Lung (tissue), 12 donors: ENCODE data around the gene TCEA3. TPM values are rescaled to one million over a fixed set of nuclear protein-coding genes. Genes with fewer than 3 reads are reported as not detected.

Source experiments
- ATAC-seq: fragments of 200-7000 bp; cut with Tn5 transposase; one replicate; pipeline ENCODE4 v1.9.1; 2020; ENCODE audit warnings: moderate number of reproducible peaks; ENCODE audit not compliant: insufficient read depth, low FRiP score
- DNase-seq, 3 donors: peaks; one replicate each; pipeline ENCODE4 v3.0.0-alpha.2; 2013 to 2017
- H3K27ac ChIP-seq, 2 donors: one replicate each; pipeline ENCODE4 v1.5.1; 2013; ENCODE audit warnings: mild to moderate bottlenecking in 2 of 2, moderate library complexity in 2 of 2, control low read depth in 1 of 2, inconsistent platforms in 1 of 2, low read depth in 1 of 2, low read length in 1 of 2
- H3K27me3 ChIP-seq, 3 donors: one replicate each; pipeline ENCODE4 v1.5.1; 2013; ENCODE audit warnings: low read length in 2 of 3; ENCODE audit not compliant: control insufficient read depth in 3 of 3, insufficient read depth in 3 of 3
- H3K36me3 ChIP-seq, 4 donors: one replicate each; pipeline ENCODE4 v1.5.1; 2013; ENCODE audit warnings: low read length in 4 of 4, mild to moderate bottlenecking in 1 of 4, moderate library complexity in 1 of 4; ENCODE audit not compliant: control insufficient read depth in 4 of 4, insufficient read depth in 4 of 4
- H3K4me1 ChIP-seq, 5 donors: one replicate each; pipeline ENCODE4 v1.5.1; 2013; ENCODE audit warnings: low read length in 5 of 5, mild to moderate bottlenecking in 2 of 5, moderate library complexity in 1 of 5; ENCODE audit not compliant: control insufficient read depth in 5 of 5, insufficient read depth in 5 of 5
- H3K4me3 ChIP-seq: one replicate; pipeline ENCODE4 v1.5.1; 2013; ENCODE audit warnings: mild to moderate bottlenecking, control low read depth, moderate library complexity
- H3K9ac ChIP-seq, 2 donors: one replicate each; pipeline ENCODE4 v1.5.1; 2013; ENCODE audit warnings: low read length in 2 of 2, control low read depth in 1 of 2; ENCODE audit not compliant: insufficient read depth in 1 of 2
- H3K9me3 ChIP-seq, 4 donors: one replicate each; pipeline ENCODE4 v1.5.1; 2013; ENCODE audit warnings: low read length in 3 of 4, mild to moderate bottlenecking in 1 of 4, moderate library complexity in 1 of 4; ENCODE audit not compliant: control insufficient read depth in 4 of 4, insufficient read depth in 3 of 4
- WGBS, 2 donors: extraction: QIAGEN DNeasy Blood & Tissue Kit; methylation state at CpG; one replicate each; pipeline ENCODE4 v1.1.7; 2013; 5-methylcytosine and 5-hydroxymethylcytosine counted together
- polyA plus RNA-seq, 2 donors: library from polyadenylated mRNA; stranded (reverse); fragments of 200-250 nt; gene quantifications; one replicate each; pipeline ENCODE4 v1.2.1, GENCODE V29; 2013
- total RNA-seq, 2 donors: library from RNA; depleted of rRNA in 1 of 2; stranded (reverse); fragments of >200 nt in 1 of 2; gene quantifications; one replicate each; pipeline ENCODE4 v1.2.1, GENCODE V29; 2014 to 2021
- TF ChIP-seq, protein P1 (sequence below): IDR thresholded peaks from 2 replicates; pipeline ENCODE4 v1.5.1; 2012; ENCODE audit warnings: mild to moderate bottlenecking; ENCODE audit errors: control extremely low read depth, extremely low read depth
- donor health status: control.
- donor health status: control.
- donor health status: Bipolar disorder and iron deficiency.
- donor health status: healthy.
- donor health status: DM: yes; HTN: yes; CAD: no.

The TCEA3 gene
- total and polyA plus RNA-seq, 4 donors: 10.3 to 37.5 (median 29.9) TPM

DNA sequence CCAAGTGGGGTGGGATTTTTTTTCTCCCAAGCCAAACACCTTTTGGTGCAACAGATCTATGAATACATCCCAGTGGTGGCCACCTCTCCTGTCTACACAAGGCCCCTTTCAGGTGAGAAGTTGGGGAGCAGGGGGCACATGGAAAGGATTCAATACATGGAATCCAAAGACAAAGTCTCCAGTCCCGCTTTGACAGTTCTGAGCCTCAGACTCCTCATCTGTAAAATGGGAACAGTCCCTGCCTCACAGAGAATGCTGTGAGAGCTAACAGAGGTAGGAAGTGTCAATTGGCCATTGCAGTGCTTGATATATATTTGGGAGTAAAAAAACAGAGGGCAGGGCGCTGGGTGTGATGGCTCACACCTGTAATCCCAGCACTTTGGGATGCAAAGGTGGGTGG, 28.2 kb downstream of the TCEA3 start:
- Histone ChIP-seq H3K27me3 (no peaks in the 10 kb centered on the region), H3K27ac (no peak overlapping the region), H3K36me3 (peaks cover 0 to 5% (median 2%) of the 10 kb centered on the region in 4 donors), H3K4me1 (peaks cover 0 to 11% (median 7%) of the 10 kb centered on the region in 5 donors), H3K9me3 (peaks cover 0 to 1% (median 0%) of the 10 kb centered on the region in 4 donors), H3K9ac (no peak overlapping the region), H3K4me3 (no peak overlapping the region)
- WGBS, 2 donors: 95 to 100% methylated on average over 2 of the region's 2 CpGs
- TF ChIP-seq, protein P1, sequence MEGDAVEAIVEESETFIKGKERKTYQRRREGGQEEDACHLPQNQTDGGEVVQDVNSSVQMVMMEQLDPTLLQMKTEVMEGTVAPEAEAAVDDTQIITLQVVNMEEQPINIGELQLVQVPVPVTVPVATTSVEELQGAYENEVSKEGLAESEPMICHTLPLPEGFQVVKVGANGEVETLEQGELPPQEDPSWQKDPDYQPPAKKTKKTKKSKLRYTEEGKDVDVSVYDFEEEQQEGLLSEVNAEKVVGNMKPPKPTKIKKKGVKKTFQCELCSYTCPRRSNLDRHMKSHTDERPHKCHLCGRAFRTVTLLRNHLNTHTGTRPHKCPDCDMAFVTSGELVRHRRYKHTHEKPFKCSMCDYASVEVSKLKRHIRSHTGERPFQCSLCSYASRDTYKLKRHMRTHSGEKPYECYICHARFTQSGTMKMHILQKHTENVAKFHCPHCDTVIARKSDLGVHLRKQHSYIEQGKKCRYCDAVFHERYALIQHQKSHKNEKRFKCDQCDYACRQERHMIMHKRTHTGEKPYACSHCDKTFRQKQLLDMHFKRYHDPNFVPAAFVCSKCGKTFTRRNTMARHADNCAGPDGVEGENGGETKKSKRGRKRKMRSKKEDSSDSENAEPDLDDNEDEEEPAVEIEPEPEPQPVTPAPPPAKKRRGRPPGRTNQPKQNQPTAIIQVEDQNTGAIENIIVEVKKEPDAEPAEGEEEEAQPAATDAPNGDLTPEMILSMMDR: no peak
- ATAC-seq: no peak
- DNase-seq: no peak

DNA sequence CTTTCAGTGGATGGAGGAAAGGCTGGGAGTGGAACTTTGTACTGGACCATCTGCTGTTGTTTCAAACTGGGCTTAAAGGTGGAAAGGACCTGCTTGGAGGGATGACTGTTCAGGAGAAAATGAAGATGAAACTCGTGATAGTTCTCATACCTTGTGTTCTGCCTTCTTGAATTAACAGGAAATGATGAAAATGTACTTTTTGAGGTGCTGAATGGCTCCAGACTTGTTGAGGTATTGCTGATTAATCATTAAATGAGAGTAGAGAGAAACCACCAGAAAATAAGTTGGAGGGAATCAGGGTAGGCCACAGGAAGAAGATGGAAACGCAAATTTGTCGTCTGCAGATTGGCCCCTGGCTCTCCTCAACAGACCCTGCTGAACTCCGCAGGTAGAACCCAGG, 28.7 kb downstream of the TCEA3 start:
- TF ChIP-seq, protein P1: no peak
- WGBS, 2 donors: 79 to 86% methylated on average over 4 of the region's 4 CpGs

DNA sequence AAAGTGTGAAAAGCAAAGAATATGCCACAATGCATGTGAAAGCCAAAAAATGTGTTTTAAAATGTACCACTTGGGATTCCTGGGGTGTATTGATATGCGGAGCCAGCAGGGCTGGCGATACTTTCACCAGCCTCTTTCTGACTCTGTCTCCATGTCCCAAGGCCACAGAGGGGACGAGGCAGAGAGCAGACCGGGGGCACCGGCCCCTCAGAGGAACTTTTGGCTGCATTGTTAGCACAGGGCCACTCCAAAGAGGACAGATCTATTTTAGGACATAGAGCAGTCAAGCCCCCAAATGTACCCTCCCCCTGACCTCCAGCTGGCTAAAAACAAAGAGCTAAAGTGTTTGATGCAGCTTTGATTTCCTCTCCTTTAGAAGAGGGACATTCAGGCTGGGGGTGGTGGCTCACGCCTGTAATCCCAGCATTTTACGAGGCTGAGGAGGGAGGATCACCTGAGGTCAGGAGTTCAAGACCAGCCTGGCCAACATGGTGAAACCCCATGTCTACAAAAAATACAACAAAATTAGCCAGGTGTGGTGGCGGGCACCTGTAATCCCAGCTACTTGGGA, 29.3 kb downstream of the TCEA3 start:
- peak in 1 of 3 donors; percentile 54 for DNase-seq
- Histone ChIP-seq H3K9me3 (peaks cover 0 to 1% (median 0%) of the 10 kb centered on the region in 4 donors), H3K27ac (peak overlapping the region; percentile 7 to 89), H3K27me3 (no peaks in the 10 kb centered on the region), H3K4me1 (peaks cover 0 to 11% (median 0%) of the 10 kb centered on the region in 5 donors), H3K4me3 (no peak overlapping the region), H3K36me3 (peaks cover 0 to 5% (median 2%) of the 10 kb centered on the region in 4 donors), H3K9ac (peak overlapping the region in 1 of 2 donors; percentile 50)
- no peak for ATAC-seq
- TF ChIP-seq, protein P1: no peak
- WGBS, 2 donors: 68 to 79% methylated on average over 8 of the region's 8 CpGs

More for the DNA sequence above, 28.7 kb downstream of the TCEA3 start:
- DNase-seq (no peak), ATAC-seq (no peak)
- Histone ChIP-seq H3K4me3 (no peak overlapping the region), H3K4me1 (peaks cover 0 to 11% (median 3%) of the 10 kb centered on the region in 5 donors), H3K36me3 (peaks cover 0 to 5% (median 2%) of the 10 kb centered on the region in 4 donors), H3K27me3 (no peaks in the 10 kb centered on the region), H3K9me3 (peaks cover 0 to 1% (median 0%) of the 10 kb centered on the region in 4 donors), H3K9ac (no peak overlapping the region), H3K27ac (no peak overlapping the region)
